MG63 (cell line): ENCODE measurements around the gene AIFM1. TPM values are rescaled to one million over a fixed set of nuclear protein-coding genes. Genes with fewer than 3 reads are reported as not detected.

ENCODE experiments used
- DNase-seq: peaks from one replicate; pipeline ENCODE4 v3.0.0-alpha.2; 2020
- H3K27me3 ChIP-seq: fragments of 250-450 bp; sonication (Bioruptor Pico); 2 replicates; pipeline ENCODE4 v1.5.1; 2020; ENCODE audit warnings: mild to moderate bottlenecking, moderate library complexity
- H3K36me3 ChIP-seq: fragments of 250-450 bp; sonication (Bioruptor Pico); 2 replicates; pipeline ENCODE4 v1.5.1; 2020; ENCODE audit warnings: mild to moderate bottlenecking, moderate library complexity
- H3K4me3 ChIP-seq: fragments of 250-450 bp; sonication (Bioruptor Pico); 2 replicates; pipeline ENCODE4 v1.5.1; 2020; ENCODE audit warnings: mild to moderate bottlenecking, moderate library complexity
- H3K9me3 ChIP-seq: fragments of 250-450 bp; sonication (Bioruptor Pico); 2 replicates; pipeline ENCODE4 v1.5.1; 2020; ENCODE audit warnings: mild to moderate bottlenecking, moderate library complexity
- total RNA-seq: library from RNA; depleted of rRNA; stranded (reverse); fragments of >200 nt; shearing (Covaris generic); gene quantifications from 2 replicates; pipeline ENCODE4 v1.2.3, GENCODE V29; 2014; ENCODE audit warnings: low replicate concordance; rRNA removed

Gene AIFM1
- total RNA-seq, 1 experiment from 2014 or later: 44.3 TPM

GRCh38 chrX:130090364-130090763 is 75.3 kb downstream of the AIFM1 start:
- no peak overlapping the region for H3K4me3 ChIP-seq
- H3K36me3 ChIP-seq: no peaks in the 10 kb centered on the region
- H3K9me3 ChIP-seq: no peaks in the 10 kb centered on the region
- no peaks in the 10 kb centered on the region for H3K27me3 ChIP-seq
- DNase-seq: no peak

- H3K4me3 ChIP-seq: no peak overlapping the region
- H3K27me3 ChIP-seq: no peaks in the 10 kb centered on the region
- H3K36me3 ChIP-seq: no peaks in the 10 kb centered on the region
- no peaks in the 10 kb centered on the region for H3K9me3 ChIP-seq
- no peak for DNase-seq
Measured at GRCh38 chrX:130086447-130087206, 79.0 kb downstream of the AIFM1 start.

- no peak for DNase-seq
- Histone ChIP-seq H3K27me3 (no peaks in the 10 kb centered on the region), H3K4me3 (no peak overlapping the region), H3K36me3 (no peaks in the 10 kb centered on the region), H3K9me3 (no peaks in the 10 kb centered on the region)
Measured at GRCh38 chrX:130085551-130086446, 79.8 kb downstream of the AIFM1 start.

- H3K27me3 ChIP-seq: no peaks in the 10 kb centered on the region
- no peaks in the 10 kb centered on the region for H3K9me3 ChIP-seq
- no peak for DNase-seq
- no peaks in the 10 kb centered on the region for H3K36me3 ChIP-seq
- no peak overlapping the region for H3K4me3 ChIP-seq
Measured at GRCh38 chrX:130084631-130085237, 80.9 kb downstream of the AIFM1 start.

GRCh38 chrX:130083656-130084382 is 81.8 kb downstream of the AIFM1 start:
- Histone ChIP-seq H3K9me3 (no peaks in the 10 kb centered on the region), H3K36me3 (no peaks in the 10 kb centered on the region), H3K27me3 (no peaks in the 10 kb centered on the region), H3K4me3 (no peak overlapping the region)
- no peak for DNase-seq

- no peak overlapping the region for H3K4me3 ChIP-seq
- DNase-seq: no peak
- H3K36me3 ChIP-seq: no peaks in the 10 kb centered on the region
- H3K27me3 ChIP-seq: no peaks in the 10 kb centered on the region
- no peaks in the 10 kb centered on the region for H3K9me3 ChIP-seq
Measured at GRCh38 chrX:130083107-130083490, 82.5 kb downstream of the AIFM1 start.

GRCh38 chrX:130082244-130083106 is 83.2 kb downstream of the AIFM1 start:
- H3K36me3 ChIP-seq: no peaks in the 10 kb centered on the region
- H3K27me3 ChIP-seq: no peaks in the 10 kb centered on the region
- H3K4me3 ChIP-seq: no peak overlapping the region
- no peaks in the 10 kb centered on the region for H3K9me3 ChIP-seq
- no peak for DNase-seq

GRCh38 chrX:130081421-130082045 is 84.1 kb downstream of the AIFM1 start:
- Histone ChIP-seq H3K36me3 (no peaks in the 10 kb centered on the region), H3K9me3 (no peaks in the 10 kb centered on the region), H3K4me3 (no peak overlapping the region), H3K27me3 (no peaks in the 10 kb centered on the region)
- no peak for DNase-seq

- Histone ChIP-seq H3K9me3 (no peaks in the 10 kb centered on the region), H3K27me3 (no peaks in the 10 kb centered on the region), H3K36me3 (no peaks in the 10 kb centered on the region), H3K4me3 (no peak overlapping the region)
- DNase-seq: peak; percentile 16
Measured at GRCh38 chrX:130080791-130081367, 84.8 kb downstream of the AIFM1 start.

- peak; percentile 61 for DNase-seq
- Histone ChIP-seq H3K36me3 (no peaks in the 10 kb centered on the region), H3K9me3 (no peaks in the 10 kb centered on the region), H3K4me3 (no peak overlapping the region), H3K27me3 (no peaks in the 10 kb centered on the region)
Measured at GRCh38 chrX:130079824-130080406, 85.7 kb downstream of the AIFM1 start.

Other genes starting within 250 kb of the AIFM1 start
- gene BCORL1, start 183.2 kb downstream of the AIFM1 start, total RNA-seq: 0.13 and 0.39 TPM in 2 replicates
- gene ELF4, start 55.3 kb downstream of the AIFM1 start, total RNA-seq: 5.9 and 6.3 TPM in 2 replicates
- not detected in 2 replicates for gene RAB33A, start 6.1 kb upstream of the AIFM1 start, total RNA-seq
- 1.3 and 4.9 TPM in 2 replicates for gene ZNF280C, start 103.1 kb upstream of the AIFM1 start, total RNA-seq
- 4.9 and 10.0 TPM in 2 replicates for gene SLC25A14, start 174.1 kb upstream of the AIFM1 start, total RNA-seq
- not detected in 2 replicates for gene GPR119, start 219.8 kb upstream of the AIFM1 start, total RNA-seq
- gene RBMX2, start 236.1 kb upstream of the AIFM1 start, total RNA-seq: 24.4 and 39.5 TPM in 2 replicates